WERI-Rb-1 (cell line): ENCODE measurements around the gene AKAP6.
A peak's percentile ranks its signal among the peaks of the same experiment; 100 is the strongest.

Experiments
- DNase-seq: peaks from one replicate; pipeline ENCODE4 v3.0.0-alpha.2; 2020
- H3K27ac ChIP-seq: fragments of 250-450 bp; sonication (Bioruptor Pico); 2 replicates; pipeline ENCODE4 v1.5.1; 2020; ENCODE audit warnings: mild to moderate bottlenecking, moderate library complexity
- H3K27me3 ChIP-seq: fragments of 250-450 bp; sonication (Bioruptor Pico); 2 replicates; pipeline ENCODE4 v1.5.1; 2021; ENCODE audit warnings: mild to moderate bottlenecking, low read depth, moderate library complexity; ENCODE audit not compliant: insufficient read depth, severe bottlenecking
- H3K36me3 ChIP-seq: fragments of 250-450 bp; sonication (Bioruptor Pico); 2 replicates; pipeline ENCODE4 v1.5.1; 2020; ENCODE audit warnings: mild to moderate bottlenecking, moderate library complexity
- H3K4me3 ChIP-seq: 2 replicates; pipeline ENCODE4 v1.5.1; 2011; ENCODE audit warnings: low read depth, mild to moderate bottlenecking, control low read depth, low read length
- H3K9me3 ChIP-seq: fragments of 250-450 bp; sonication (Bioruptor Pico); 2 replicates; pipeline ENCODE4 v1.5.1; 2021; ENCODE audit warnings: mild to moderate bottlenecking, moderate library complexity; ENCODE audit not compliant: severe bottlenecking
- CTCF ChIP-seq: IDR thresholded peaks from 2 replicates; pipeline ENCODE4 v1.5.1; 2011; ENCODE audit warnings: low read depth, mild to moderate bottlenecking, control low read depth, inconsistent platforms, low read length

AKAP6 gene

GRCh38 chr14:32426028-32426427, 96.9 kb downstream of the AKAP6 start:
- Histone ChIP-seq H3K4me3 (no peak overlapping the region), H3K27ac (no peak overlapping the region), H3K27me3 (no peaks in the 10 kb centered on the region), H3K9me3 (peaks cover 8% of the 10 kb centered on the region), H3K36me3 (no peaks in the 10 kb centered on the region)
- no peak for TF ChIP-seq CTCF
- no peak for DNase-seq

GRCh38 chr14:32426586-32427388, 97.7 kb downstream of the AKAP6 start:
- H3K27ac ChIP-seq: no peak overlapping the region
- DNase-seq: peak; percentile 64
- no peak for TF ChIP-seq CTCF
- peaks cover 8% of the 10 kb centered on the region for H3K9me3 ChIP-seq
- H3K4me3 ChIP-seq: peak overlapping the region; percentile 30
- no peaks in the 10 kb centered on the region for H3K36me3 ChIP-seq
- H3K27me3 ChIP-seq: no peaks in the 10 kb centered on the region

GRCh38 chr14:32427726-32428528, 98.8 kb downstream of the AKAP6 start:
- no peaks in the 10 kb centered on the region for H3K36me3 ChIP-seq
- no peak for DNase-seq
- no peaks in the 10 kb centered on the region for H3K27me3 ChIP-seq
- H3K9me3 ChIP-seq: no peaks in the 10 kb centered on the region
- no peak for TF ChIP-seq CTCF
- H3K27ac ChIP-seq: no peak overlapping the region
- H3K4me3 ChIP-seq: no peak overlapping the region

- Histone ChIP-seq H3K9me3 (no peaks in the 10 kb centered on the region), H3K27ac (no peak overlapping the region), H3K36me3 (no peaks in the 10 kb centered on the region), H3K27me3 (no peaks in the 10 kb centered on the region), H3K4me3 (no peak overlapping the region)
- peak; percentile 19 for DNase-seq
- no peak for TF ChIP-seq CTCF
Measured at GRCh38 chr14:32428875-32429274, 99.8 kb downstream of the AKAP6 start.

- H3K27me3 ChIP-seq: no peaks in the 10 kb centered on the region
- no peak overlapping the region for H3K4me3 ChIP-seq
- DNase-seq: no peak
- no peaks in the 10 kb centered on the region for H3K9me3 ChIP-seq
- no peak for TF ChIP-seq CTCF
- no peaks in the 10 kb centered on the region for H3K36me3 ChIP-seq
- H3K27ac ChIP-seq: no peak overlapping the region
Measured at GRCh38 chr14:32430326-32430725, 101.2 kb downstream of the AKAP6 start.
